Activated CD8-positive, alpha-beta T cell treated with anti-CD3 and anti-CD28 coated beads for 36 hours (primary cell): ENCODE data around the gene MYOZ3. TPM values are rescaled to one million over a fixed set of nuclear protein-coding genes. Genes with fewer than 3 reads are reported as not detected.
A peak's percentile ranks its signal among the peaks of the same experiment; 100 is the strongest.

Experiments used
- ATAC-seq: fragments of 200-7000 bp; cut with Tn5 transposase; one replicate; pipeline ENCODE4 v1.10.0; 2021; ENCODE audit warnings: mild to moderate bottlenecking, moderate library complexity
- CTCF ChIA-PET: fragments of 350-600 bp; sonication (Branson Sonifier 250); formaldehyde crosslinking; loops from one replicate; lab custom pipeline; 2021; ENCODE audit warnings: antibody characterized with exemption; lab: Charles Lee
- POLR2A ChIA-PET: fragments of 350-600 bp; sonication (Branson Sonifier 250); formaldehyde crosslinking; loops from one replicate; lab custom pipeline; 2021; ENCODE audit warnings: antibody characterized with exemption; lab: Charles Lee
- DNase-seq: peaks from one replicate; pipeline ENCODE4 v3.0.0-alpha.2; 2020
- H3K27ac Mint-ChIP-seq: one replicate; pipeline ENCODE4 v1.8.0; 2021; ENCODE audit warnings: mild to moderate bottlenecking, mixed read lengths
- H3K27me3 Mint-ChIP-seq: one replicate; pipeline ENCODE4 v1.8.0; 2021; ENCODE audit warnings: mixed read lengths
- H3K36me3 Mint-ChIP-seq: one replicate; pipeline ENCODE4 v1.8.0; 2021; ENCODE audit warnings: low read depth, mixed read lengths
- H3K4me1 Mint-ChIP-seq: one replicate; pipeline ENCODE4 v1.8.0; 2021; ENCODE audit warnings: low read depth, mixed read lengths
- H3K4me3 Mint-ChIP-seq: one replicate; pipeline ENCODE4 v1.8.0; 2021; ENCODE audit warnings: mild to moderate bottlenecking, moderate library complexity, mixed read lengths
- H3K9me3 Mint-ChIP-seq: one replicate; pipeline ENCODE4 v1.8.0; 2021; ENCODE audit warnings: mixed read lengths
- intact Hi-C: fragments of 100-400 bp; cut with micrococcal nuclease; formaldehyde crosslinking; loops from one replicate; pipeline ENCODE4 v1.10.0; 2022
- total RNA-seq, 2 experiments: library from RNA; stranded (reverse); gene quantifications; one replicate each; pipeline ENCODE4 v1.2.3, GENCODE V29; 2021
- TF ChIP-seq, protein P1 (sequence below): fragments of 200-600 bp; IDR thresholded peaks from one replicate; pipeline ENCODE4 v1.8.0; 2022; ENCODE audit warnings: antibody characterized with exemption, mild to moderate bottlenecking

Gene MYOZ3
- total RNA-seq, 2 experiments from 2014 or later = 0.11 to 0.20 TPM

DNA sequence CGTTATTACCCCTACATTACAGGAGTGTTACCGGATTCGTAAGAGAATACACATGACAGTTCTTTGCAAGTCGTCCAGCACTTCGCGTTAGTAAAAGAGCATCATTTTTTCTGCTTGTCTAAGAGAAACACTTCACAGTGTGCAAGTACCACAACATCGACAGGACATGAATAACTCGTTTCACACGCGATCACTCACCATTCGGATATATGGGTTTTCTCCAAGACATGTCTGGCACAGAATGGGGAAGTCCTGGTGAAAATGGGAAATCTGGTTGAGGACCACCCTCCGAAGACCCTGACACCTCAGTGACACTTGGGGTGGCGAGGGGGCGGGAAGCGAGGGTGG, 39.2 kb downstream of the MYOZ3 start:
- Mint-ChIP-seq H3K36me3 (peaks cover 27% of the 10 kb centered on the region), H3K27me3 (no peaks in the 10 kb centered on the region), H3K27ac (no peak overlapping the region), H3K4me3 (no peak overlapping the region), H3K4me1 (peaks cover 16% of the 10 kb centered on the region), H3K9me3 (no peaks in the 10 kb centered on the region)
- ChIA-PET CTCF (interaction anchor here (0.7 to 4.5 kb wide), 27 partner anchors 9 to 465 kb away, joined by 3 to 36 read pairs (median 5); partner anchors contain the start of genes DCTN4, IRGM, RPS14 and SMIM3), POLR2A (interaction anchor here (0.6 to 3.0 kb wide), 16 partner anchors 8 to 792 kb away, joined by 3 to 19 read pairs (median 4); partner anchors contain the start of gene IRGM)
- peak; percentile 6 for ATAC-seq
- intact Hi-C loops = loop anchor here (5.0 kb wide), 1 partner anchor 82 kb away; no protein-coding TSS in a partner anchor
- TF ChIP-seq, protein P1, sequence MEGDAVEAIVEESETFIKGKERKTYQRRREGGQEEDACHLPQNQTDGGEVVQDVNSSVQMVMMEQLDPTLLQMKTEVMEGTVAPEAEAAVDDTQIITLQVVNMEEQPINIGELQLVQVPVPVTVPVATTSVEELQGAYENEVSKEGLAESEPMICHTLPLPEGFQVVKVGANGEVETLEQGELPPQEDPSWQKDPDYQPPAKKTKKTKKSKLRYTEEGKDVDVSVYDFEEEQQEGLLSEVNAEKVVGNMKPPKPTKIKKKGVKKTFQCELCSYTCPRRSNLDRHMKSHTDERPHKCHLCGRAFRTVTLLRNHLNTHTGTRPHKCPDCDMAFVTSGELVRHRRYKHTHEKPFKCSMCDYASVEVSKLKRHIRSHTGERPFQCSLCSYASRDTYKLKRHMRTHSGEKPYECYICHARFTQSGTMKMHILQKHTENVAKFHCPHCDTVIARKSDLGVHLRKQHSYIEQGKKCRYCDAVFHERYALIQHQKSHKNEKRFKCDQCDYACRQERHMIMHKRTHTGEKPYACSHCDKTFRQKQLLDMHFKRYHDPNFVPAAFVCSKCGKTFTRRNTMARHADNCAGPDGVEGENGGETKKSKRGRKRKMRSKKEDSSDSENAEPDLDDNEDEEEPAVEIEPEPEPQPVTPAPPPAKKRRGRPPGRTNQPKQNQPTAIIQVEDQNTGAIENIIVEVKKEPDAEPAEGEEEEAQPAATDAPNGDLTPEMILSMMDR = no peak
- no peak for DNase-seq

GRCh38 chr5:150700594-150701377, 39.7 kb downstream of the MYOZ3 start, which contains the start of gene RBM22:
Gene RBM22, minus strand, starts transcription at chr5:150701062. Its CDS starts 77 bp downstream, at chr5:150700985.
- Mint-ChIP-seq H3K27ac (no peak within 1 kb of the TSS), H3K27me3 (no peaks in the 10 kb centered on the region), H3K9me3 (no peaks in the 10 kb centered on the region), H3K4me3 (no peak within 1 kb of the TSS), H3K36me3 (peaks cover 22% of the 10 kb centered on the region), H3K4me1 (peaks cover 16% of the 10 kb centered on the region)
- intact Hi-C loops = loop anchor here (5.0 kb wide), 1 partner anchor 82 kb away; no protein-coding TSS in a partner anchor
- TF ChIP-seq, protein P1 = peak; percentile 79
- DNase-seq (peak; percentile 96), ATAC-seq (peak; percentile 96)
- CTCF ChIA-PET = interaction anchor here (0.7 to 4.5 kb wide), 37 partner anchors 10 to 464 kb away, joined by 3 to 36 read pairs (median 4); partner anchors contain the start of genes DCTN4, IRGM, RPS14 and SMIM3
- POLR2A ChIA-PET = interaction anchor here (0.6 to 3.0 kb wide), 19 partner anchors 8 to 791 kb away, joined by 3 to 19 read pairs (median 4); partner anchors contain the start of genes DCTN4 and IRGM

- CTCF ChIA-PET = interaction anchor here (0.8 to 1.9 kb wide), 8 partner anchors 12 to 148 kb away, joined by 3 to 7 read pairs (median 4); partner anchors contain the start of gene SMIM3
- intact Hi-C loops = loop anchor here (5.0 kb wide), 1 partner anchor 79 kb away; no protein-coding TSS in a partner anchor
- Mint-ChIP-seq H3K27me3 (no peaks in the 10 kb centered on the region), H3K9me3 (no peaks in the 10 kb centered on the region), H3K27ac (no peak overlapping the region), H3K4me1 (peaks cover 12% of the 10 kb centered on the region), H3K4me3 (no peak overlapping the region), H3K36me3 (peaks cover 13% of the 10 kb centered on the region)
- TF ChIP-seq, protein P1 = no peak
- DNase-seq (no peak), ATAC-seq (no peak)
- POLR2A ChIA-PET = interaction anchor here (1.2 kb wide), 2 partner anchors 10 to 54 kb away, joined by 4 to 6 read pairs; no protein-coding TSS in a partner anchor
These were observed 42.7 kb downstream of the MYOZ3 start for GRCh38 chr5:150703762-150704161.

DNA sequence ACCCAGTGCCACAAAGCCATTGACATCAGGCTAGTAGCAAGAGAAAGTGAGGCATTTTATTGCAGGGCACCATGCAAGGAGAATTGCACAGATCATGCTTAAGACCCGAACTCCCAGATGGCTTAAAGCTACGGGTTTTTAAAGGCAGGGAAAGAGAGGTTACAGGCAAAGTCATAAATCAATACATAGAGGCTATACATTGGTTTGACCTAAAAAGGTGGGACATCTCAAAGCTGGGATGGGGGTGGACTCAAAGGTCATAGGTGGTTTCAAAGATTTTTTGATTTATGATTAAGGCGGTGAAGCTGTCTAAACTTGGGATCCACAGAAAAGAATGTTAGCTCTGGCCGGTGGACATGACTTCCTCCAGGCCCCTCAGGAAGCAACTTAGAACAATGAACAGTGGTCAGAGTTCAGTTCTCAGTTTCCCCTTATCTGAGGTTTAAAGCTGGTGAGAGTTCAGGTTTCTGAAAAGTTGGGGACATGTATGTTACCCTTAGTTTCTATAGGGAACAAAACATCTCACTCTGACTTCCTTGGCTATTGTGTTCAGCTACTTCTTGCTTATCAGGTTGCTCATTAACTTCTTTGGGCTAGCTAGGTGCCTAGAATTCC, 45.8 kb downstream of the MYOZ3 start:
- H3K27me3 Mint-ChIP-seq = no peaks in the 10 kb centered on the region
- intact Hi-C loops = no loop called here
- H3K27ac Mint-ChIP-seq = no peak overlapping the region
- H3K4me1 Mint-ChIP-seq = peaks cover 1% of the 10 kb centered on the region
- CTCF ChIA-PET = interaction anchor here (1.1 kb wide), 1 partner anchor 458 kb away, joined by 3 read pairs; no protein-coding TSS in a partner anchor
- DNase-seq (no peak), ATAC-seq (no peak)
- no peaks in the 10 kb centered on the region for H3K9me3 Mint-ChIP-seq
- H3K4me3 Mint-ChIP-seq = no peak overlapping the region
- POLR2A ChIA-PET = interaction anchor here (1.4 kb wide), 1 partner anchor 72 kb away, joined by 3 read pairs; the partner anchor contains the start of gene SMIM3
- H3K36me3 Mint-ChIP-seq = peaks cover 10% of the 10 kb centered on the region
- TF ChIP-seq, protein P1 = no peak
